ENCODE results near the gene PLOD2.

PLOD2 gene

DNA sequence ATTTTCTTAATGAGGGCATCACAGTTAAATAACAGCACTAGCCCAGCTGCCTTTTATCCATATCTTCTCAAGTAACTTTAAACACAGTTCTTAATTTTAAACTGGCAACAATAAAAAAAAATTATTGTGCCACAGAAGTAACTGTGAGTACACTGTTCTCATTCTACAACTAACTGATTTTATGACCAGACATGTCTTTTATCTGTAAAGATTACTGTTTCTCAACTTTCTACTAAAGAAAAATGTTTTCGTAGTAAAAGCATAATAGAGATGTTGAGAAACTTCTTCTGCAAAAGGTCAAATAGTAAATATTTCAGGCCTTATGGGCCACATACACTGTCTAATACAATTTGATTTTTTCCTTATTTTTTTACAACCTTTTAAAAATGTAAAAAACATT lies 32.0 kb downstream of the PLOD2 start:
- Mint-ChIP-seq H3K9me3 (no peaks in the 10 kb centered on the region), H3K27ac (no peak overlapping the region), H3K27me3 (ENCODE audit: low read depth, poor library complexity) (no peaks in the 10 kb centered on the region), H3K36me3 (ENCODE audit: low read depth) (peaks cover 48% of the 10 kb centered on the region), H3K4me1 (peaks cover 24% of the 10 kb centered on the region), H3K4me3 (no peak overlapping the region)
- TF ChIP-seq, protein P1, sequence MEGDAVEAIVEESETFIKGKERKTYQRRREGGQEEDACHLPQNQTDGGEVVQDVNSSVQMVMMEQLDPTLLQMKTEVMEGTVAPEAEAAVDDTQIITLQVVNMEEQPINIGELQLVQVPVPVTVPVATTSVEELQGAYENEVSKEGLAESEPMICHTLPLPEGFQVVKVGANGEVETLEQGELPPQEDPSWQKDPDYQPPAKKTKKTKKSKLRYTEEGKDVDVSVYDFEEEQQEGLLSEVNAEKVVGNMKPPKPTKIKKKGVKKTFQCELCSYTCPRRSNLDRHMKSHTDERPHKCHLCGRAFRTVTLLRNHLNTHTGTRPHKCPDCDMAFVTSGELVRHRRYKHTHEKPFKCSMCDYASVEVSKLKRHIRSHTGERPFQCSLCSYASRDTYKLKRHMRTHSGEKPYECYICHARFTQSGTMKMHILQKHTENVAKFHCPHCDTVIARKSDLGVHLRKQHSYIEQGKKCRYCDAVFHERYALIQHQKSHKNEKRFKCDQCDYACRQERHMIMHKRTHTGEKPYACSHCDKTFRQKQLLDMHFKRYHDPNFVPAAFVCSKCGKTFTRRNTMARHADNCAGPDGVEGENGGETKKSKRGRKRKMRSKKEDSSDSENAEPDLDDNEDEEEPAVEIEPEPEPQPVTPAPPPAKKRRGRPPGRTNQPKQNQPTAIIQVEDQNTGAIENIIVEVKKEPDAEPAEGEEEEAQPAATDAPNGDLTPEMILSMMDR (IDR thresholded peaks at IDR 0.05): no peak
- no peak for DNase-seq

DNA sequence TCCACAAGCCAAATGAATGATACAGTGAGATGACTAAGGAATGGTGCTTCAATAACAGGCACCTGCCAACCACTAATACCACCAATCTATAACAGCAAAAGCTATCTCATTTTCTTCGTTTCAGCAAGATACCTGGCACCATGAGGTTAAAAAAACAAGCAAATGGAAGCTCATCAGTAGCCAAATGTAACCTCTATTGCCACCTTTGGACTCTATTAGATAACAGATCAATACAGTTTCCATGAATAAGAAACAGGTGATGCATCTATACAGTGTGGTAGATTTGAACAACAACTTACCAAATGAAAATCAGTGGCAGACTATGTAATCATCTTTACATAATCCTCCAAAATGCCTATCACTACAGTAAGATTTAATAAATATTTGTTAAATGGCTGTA lies 32.8 kb downstream of the PLOD2 start:
- Mint-ChIP-seq H3K4me1 (peaks cover 25% of the 10 kb centered on the region), H3K27ac (no peak overlapping the region), H3K36me3 (ENCODE audit: low read depth) (peaks cover 47% of the 10 kb centered on the region), H3K4me3 (no peak overlapping the region), H3K27me3 (ENCODE audit: low read depth, poor library complexity) (no peaks in the 10 kb centered on the region), H3K9me3 (no peaks in the 10 kb centered on the region)
- TF ChIP-seq, protein P1 (IDR thresholded peaks at IDR 0.05): no peak
- DNase-seq: no peak

DNA sequence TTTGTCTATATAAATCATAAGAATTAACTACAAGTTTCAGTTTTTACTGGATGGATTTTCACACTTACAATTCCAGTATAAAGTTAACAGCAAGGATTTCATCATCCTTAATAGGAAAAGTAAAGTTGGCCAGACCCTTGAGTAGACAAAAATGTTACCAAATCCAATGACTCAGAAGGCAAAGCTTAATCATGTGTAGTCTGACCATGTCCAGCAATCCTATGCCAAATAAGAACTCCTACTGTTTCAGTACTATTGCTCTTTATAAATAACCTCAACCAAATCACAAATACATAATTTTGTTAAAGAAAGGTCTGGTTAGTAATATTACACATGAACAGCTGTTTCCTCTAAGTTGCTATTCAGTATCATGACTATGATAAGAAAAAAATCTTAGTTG lies 35.0 kb downstream of the PLOD2 start:
- H3K4me1 Mint-ChIP-seq: peaks cover 40% of the 10 kb centered on the region
- H3K36me3 Mint-ChIP-seq (ENCODE audit: low read depth): peaks cover 52% of the 10 kb centered on the region
- TF ChIP-seq, protein P1 (IDR thresholded peaks at IDR 0.05): no peak
- no peak overlapping the region for H3K4me3 Mint-ChIP-seq
- peaks cover 6% of the 10 kb centered on the region for H3K9me3 Mint-ChIP-seq
- DNase-seq: no peak
- H3K27ac Mint-ChIP-seq: no peak overlapping the region
- H3K27me3 Mint-ChIP-seq (ENCODE audit: low read depth, poor library complexity): no peaks in the 10 kb centered on the region

DNA sequence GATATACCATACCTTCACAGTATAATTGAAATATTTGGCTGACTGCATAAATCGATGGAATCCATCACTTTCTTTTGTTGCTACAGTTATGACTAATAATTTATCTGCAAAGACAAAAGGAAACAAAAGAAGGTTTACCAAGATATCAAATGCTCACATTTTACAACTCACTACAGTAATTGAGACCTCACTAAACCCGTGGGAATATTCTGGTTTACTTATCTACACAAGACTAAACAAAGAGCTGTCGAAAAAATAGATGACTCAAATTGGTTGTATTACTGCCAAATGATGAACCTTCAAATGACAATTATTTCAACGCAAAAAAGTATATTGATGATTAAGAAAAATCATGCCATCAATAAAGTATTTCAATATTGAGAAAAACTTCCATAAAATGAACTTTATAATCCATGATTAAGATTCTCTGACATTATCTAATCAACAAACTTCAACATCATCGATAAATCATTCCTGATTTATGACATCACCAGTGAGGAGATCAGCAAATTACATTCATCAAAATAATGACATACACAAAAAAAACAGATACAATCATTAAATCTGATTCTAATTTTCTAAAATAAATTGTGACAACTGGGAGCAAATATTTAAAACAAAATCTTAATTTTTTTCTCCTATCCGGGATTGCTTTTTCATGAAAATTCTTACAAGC lies 36.7 kb downstream of the PLOD2 start:
- H3K27me3 Mint-ChIP-seq (ENCODE audit: low read depth, poor library complexity): no peaks in the 10 kb centered on the region
- H3K27ac Mint-ChIP-seq: peak overlapping the region; percentile 71
- H3K36me3 Mint-ChIP-seq (ENCODE audit: low read depth): peaks cover 62% of the 10 kb centered on the region
- H3K4me1 Mint-ChIP-seq: peaks cover 31% of the 10 kb centered on the region
- H3K9me3 Mint-ChIP-seq: peaks cover 13% of the 10 kb centered on the region
- no peak overlapping the region for H3K4me3 Mint-ChIP-seq
- DNase-seq: no peak
- TF ChIP-seq, protein P1 (IDR thresholded peaks at IDR 0.05): no peak

DNA sequence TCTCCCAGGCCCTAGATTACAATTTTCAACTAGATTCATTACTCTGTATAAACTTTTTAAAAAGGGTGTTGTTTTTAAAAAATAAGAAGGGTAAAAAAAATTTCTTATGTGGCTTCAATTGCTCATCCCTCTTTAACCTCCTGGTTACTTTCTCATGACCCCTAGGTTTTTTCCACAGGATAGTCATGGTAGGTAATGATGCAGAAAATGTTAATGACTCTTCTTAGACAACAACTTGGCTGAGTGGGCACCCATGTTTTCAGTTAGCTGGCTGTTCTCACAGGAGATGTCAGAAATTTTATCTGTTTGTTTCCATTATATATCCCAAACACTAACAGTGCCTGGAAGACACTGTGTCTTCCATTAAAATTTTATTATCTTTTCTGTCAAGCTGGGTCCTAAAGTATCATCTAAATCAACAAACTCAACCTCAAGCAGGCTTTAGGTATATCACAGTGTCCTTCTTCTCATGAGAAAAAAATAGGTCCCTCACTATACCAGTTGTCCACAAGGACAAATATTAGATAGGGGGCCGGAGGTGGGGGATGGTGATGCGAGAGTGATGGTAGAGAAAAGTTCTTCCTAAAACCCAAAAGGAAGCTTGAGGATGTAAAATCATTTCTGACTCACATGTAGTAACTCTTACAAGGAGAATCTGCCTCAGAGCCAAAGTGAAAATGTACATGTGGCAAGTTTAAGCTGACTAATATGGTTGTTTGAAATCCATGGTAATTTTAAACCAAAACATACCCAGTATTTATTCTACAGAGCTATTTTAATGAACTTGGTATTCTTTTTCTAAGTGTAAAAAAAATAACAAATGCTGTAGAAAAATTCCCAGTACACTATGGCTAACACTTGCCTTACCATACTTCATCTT lies 43.3 kb downstream of the PLOD2 start:
- Mint-ChIP-seq H3K9me3 (peaks cover 61% of the 10 kb centered on the region), H3K27me3 (ENCODE audit: low read depth, poor library complexity) (peaks cover 2% of the 10 kb centered on the region), H3K4me1 (peaks cover 26% of the 10 kb centered on the region), H3K36me3 (ENCODE audit: low read depth) (peaks cover 97% of the 10 kb centered on the region), H3K4me3 (peak overlapping the region; percentile 51), H3K27ac (peak overlapping the region; percentile 96)
- DNase-seq: no peak
- TF ChIP-seq, protein P1 (IDR thresholded peaks at IDR 0.05): no peak

All from nephron progenitor cell (in vitro differentiated cells).